ENCODE data around the gene CEMP1. TPM values are rescaled to one million over a fixed set of nuclear protein-coding genes. Genes with fewer than 3 reads are reported as not detected.

The CEMP1 gene
- total RNA-seq, 1 experiment from 2014 or later: not detected

DNA sequence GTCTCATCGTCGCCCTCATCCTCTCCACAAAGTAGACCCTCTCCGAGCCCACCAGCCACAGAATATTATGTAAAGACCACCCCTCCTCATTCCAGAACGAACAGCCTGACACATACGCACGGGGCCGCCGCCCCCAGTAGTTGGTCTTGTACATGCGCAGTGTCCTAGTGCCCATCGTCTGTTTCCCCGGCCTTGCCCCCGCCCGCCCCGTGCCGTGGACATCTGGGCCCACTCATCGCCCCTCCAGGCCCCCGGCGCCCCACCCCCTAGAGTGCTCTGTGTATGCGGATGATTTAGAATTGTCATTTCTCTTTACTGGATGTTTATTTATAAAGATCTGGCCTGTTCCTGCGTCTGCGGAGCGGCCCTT lies 11.5 kb downstream of the CEMP1 start:
- Histone ChIP-seq H4K91ac (ENCODE audit: insufficient read length, low read depth, low read length) (no peak overlapping the region), H2AFZ (ENCODE audit: low read length) (no peak overlapping the region), H3K9me3 (ENCODE audit: control insufficient read depth, low read depth, low read length) (no peaks in the 10 kb centered on the region), H3K4ac (ENCODE audit: low read depth, low read length) (no peak overlapping the region), H3K14ac (ENCODE audit: insufficient read depth, low read length) (no peak overlapping the region), H2BK12ac (ENCODE audit: insufficient read length, low read depth, low read length) (no peak overlapping the region), H3K56ac (ENCODE audit: insufficient read length, low read depth, low read length) (no peak overlapping the region), H3K9ac (ENCODE audit: extremely low read depth, insufficient read length, low read length) (no peak overlapping the region), H3K79me2 (ENCODE audit: insufficient read depth, low read length) (peaks cover 33% of the 10 kb centered on the region; the same call in 1 of the 2 replicates), H2BK120ac (ENCODE audit: low read depth, low read length, poor library complexity, severe bottlenecking) (no peak overlapping the region), H2BK15ac (ENCODE audit: low read depth, low read length) (no peak overlapping the region), H3K18ac (ENCODE audit: insufficient read length, low read depth, low read length) (no peak overlapping the region), H3K4me1 (ENCODE audit: insufficient read depth, low read length) (no peaks in the 10 kb centered on the region), H3K27me3 (ENCODE audit: insufficient read depth, low read length) (no peaks in the 10 kb centered on the region), H2BK5ac (ENCODE audit: insufficient read length, low read length) (no peak overlapping the region), H4K5ac (ENCODE audit: insufficient read length, low read depth, low read length) (no peak overlapping the region), H3K23me2 (ENCODE audit: insufficient read length, low read depth, low read length, poor library complexity, severe bottlenecking) (peaks cover 13% of the 10 kb centered on the region), H3T11ph (ENCODE audit: low read length) (no peak overlapping the region), H4K8ac (replicated peaks; ENCODE audit: insufficient read length, low read depth, low read length) (no peak overlapping the region), H3K4me2 (ENCODE audit: insufficient read depth, insufficient read length, low read length) (peak overlapping the region; percentile 57), H3K27ac (ENCODE audit: insufficient read length, low read depth, low read length) (no peak overlapping the region), H3K79me1 (ENCODE audit: insufficient read depth, low read depth, low read length, poor library complexity, severe bottlenecking) (peaks cover 9% of the 10 kb centered on the region), H3K23ac (ENCODE audit: insufficient read length, low read depth, low read length) (no peak overlapping the region), H4K20me1 (ENCODE audit: control insufficient read depth, insufficient read depth, insufficient read length) (no peaks in the 10 kb centered on the region), H2BK20ac (ENCODE audit: low read depth, low read length, poor library complexity, severe bottlenecking) (no peak overlapping the region), H2AK5ac (ENCODE audit: insufficient read length, low read length) (no peak overlapping the region)
- Mint-ChIP-seq H3K27me3 (ENCODE audit: low read depth) (no peaks in the 10 kb centered on the region; the same call in 1 of the 2 replicates), H3K27ac (peak overlapping the region; percentile 95 to 97 (median 96); a peak in 6 of 7 replicates), H3K36me3 (ENCODE audit: insufficient read depth in 1 of 3, low read depth in 3 of 3) (peaks cover 6 to 40% (median 25%) of the 10 kb centered on the region in 3 experiments; a peak in 6 of 7 replicates), H3K9me3 (no peaks in the 10 kb centered on the region), H3K4me1 (peaks cover 26 to 37% of the 10 kb centered on the region in 2 experiments), H3K4me3 (peak overlapping the region; percentile 78 to 79)
- WGBS (ENCODE audit: extremely low coverage, insufficient read length, low lambda C conversion rate): no CpG with 5 or more reads among the region's 22 CpGs
- TF ChIP-seq, protein P1, sequence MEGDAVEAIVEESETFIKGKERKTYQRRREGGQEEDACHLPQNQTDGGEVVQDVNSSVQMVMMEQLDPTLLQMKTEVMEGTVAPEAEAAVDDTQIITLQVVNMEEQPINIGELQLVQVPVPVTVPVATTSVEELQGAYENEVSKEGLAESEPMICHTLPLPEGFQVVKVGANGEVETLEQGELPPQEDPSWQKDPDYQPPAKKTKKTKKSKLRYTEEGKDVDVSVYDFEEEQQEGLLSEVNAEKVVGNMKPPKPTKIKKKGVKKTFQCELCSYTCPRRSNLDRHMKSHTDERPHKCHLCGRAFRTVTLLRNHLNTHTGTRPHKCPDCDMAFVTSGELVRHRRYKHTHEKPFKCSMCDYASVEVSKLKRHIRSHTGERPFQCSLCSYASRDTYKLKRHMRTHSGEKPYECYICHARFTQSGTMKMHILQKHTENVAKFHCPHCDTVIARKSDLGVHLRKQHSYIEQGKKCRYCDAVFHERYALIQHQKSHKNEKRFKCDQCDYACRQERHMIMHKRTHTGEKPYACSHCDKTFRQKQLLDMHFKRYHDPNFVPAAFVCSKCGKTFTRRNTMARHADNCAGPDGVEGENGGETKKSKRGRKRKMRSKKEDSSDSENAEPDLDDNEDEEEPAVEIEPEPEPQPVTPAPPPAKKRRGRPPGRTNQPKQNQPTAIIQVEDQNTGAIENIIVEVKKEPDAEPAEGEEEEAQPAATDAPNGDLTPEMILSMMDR (conservative IDR thresholded peaks at IDR 0.05): no peak
- DNase-seq: no peak
